CD4-positive, alpha-beta T cell treated with Interleukin-4 for 4 hours (primary cell): Measurements from ENCODE around the gene OR52E8.
A peak's percentile ranks its signal among the peaks of the same experiment; 100 is the strongest.

Source experiments
- DNase-seq: peaks from one replicate; pipeline ENCODE4 v3.0.0-alpha.2; 2020

Gene OR52E8

DNA sequence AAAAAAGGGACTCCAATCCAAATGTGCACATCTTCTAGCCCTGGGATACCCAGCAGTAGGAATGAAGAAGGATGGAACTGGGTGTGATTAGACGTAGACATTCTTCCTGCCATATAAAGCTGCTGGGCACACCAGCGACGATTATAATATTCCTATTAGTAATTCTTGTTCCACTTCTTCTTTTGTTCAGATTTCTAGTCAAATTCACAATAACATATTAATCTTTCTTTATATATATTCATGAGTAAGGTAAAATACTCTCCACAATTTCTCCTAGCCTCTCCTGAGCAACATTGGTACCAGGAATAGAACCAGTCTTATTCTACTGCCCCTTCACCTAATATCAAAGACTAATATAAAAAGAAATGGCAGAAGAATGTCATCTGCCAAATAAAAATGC, at the start of gene OR52E8:
OR52E8 (minus strand) TSS at position 101 of the 400 bp plus-strand sequence; CDS start at position 101, 0 bp downstream.
- no peak for DNase-seq

DNA sequence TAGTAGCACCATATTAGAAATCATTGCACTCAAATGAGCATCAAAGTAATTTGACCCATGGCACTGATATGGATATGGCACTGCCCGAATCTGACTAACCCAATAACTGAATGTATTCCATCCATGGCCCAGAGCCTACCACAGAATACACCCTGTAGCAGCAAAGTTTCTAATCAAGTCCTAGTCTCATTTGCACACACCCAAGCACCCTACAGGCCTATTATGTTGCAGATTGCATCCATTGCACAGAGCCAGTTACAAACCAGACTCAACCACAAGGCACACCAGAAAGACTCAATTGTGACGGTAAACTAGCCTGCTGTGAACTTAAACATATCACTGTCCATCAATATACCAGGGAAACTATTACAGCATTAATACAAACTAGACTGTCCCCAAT, 42.0 kb upstream of the OR52E8 start:
- DNase-seq = no peak

DNA sequence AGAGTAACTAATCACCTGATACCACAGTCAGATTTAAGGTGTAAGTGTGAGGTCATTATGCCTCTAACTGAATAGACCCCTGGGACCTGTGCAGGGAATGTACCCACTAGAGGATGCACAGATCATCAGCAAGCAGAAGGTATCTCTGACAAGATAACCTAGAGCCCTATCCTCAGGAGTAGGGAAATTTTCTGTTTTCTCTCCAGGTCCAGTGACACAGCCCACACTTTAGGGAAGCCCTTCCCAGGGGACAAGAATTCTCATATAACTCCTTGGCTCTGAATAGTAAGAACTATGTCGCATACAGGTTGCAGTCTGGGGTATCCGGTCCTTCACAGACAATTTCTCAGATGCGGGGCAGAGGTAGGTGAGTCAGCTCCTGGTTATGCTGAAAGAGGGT, 35.4 kb upstream of the OR52E8 start, which contains the start of gene OR52E5:
OR52E5 (plus strand) TSS at position 301 of the 400 bp plus-strand sequence. CDS start 7,569 bp downstream, outside the sequence.
- no peak for DNase-seq

DNA sequence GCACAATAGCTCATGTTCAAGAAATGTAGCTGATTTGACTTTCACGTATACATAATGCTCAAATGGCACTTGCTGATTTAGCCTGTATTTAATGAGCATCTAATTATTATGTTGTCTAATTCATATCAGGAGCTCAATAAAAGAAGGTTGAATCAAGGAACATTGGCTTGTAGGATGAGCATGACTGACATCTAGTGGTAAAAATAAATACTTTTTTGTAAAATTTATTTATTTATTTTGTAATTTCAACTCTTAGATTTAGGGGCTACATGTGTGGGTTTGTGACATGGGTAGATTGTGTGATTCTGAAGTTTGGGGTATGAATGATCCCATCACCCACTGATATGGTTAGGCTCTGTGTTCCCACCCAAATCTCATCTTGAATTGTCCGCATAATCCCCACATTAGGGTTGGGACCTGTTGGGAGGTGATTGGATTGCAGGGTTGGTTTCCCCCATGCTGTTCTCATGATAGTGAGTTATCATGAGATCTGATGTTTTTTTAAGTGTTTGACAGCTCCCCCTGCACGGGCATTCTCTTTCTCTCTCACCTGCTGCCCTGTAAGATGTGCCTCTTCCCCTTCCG, 33.8 kb upstream of the OR52E8 start:
- no peak for DNase-seq

DNA sequence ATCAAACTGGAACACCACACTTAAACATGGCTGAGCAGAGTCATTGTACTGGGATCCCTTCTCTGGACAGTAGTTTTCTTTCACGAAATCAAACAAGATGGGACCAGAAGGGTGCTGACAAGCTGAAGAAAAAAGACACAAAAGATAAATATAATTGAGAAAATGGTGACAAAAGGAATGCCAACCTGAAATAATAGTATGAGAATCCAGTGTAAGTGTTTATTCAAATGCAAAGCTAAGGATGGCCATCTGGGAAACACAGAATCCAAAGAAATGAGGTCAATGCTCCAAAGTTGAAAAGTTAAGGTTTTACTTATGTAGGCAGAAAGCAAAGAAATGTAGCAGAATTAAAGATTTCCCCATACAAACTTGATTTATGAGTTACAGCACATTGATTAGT, 30.2 kb upstream of the OR52E8 start:
- no peak for DNase-seq

DNA sequence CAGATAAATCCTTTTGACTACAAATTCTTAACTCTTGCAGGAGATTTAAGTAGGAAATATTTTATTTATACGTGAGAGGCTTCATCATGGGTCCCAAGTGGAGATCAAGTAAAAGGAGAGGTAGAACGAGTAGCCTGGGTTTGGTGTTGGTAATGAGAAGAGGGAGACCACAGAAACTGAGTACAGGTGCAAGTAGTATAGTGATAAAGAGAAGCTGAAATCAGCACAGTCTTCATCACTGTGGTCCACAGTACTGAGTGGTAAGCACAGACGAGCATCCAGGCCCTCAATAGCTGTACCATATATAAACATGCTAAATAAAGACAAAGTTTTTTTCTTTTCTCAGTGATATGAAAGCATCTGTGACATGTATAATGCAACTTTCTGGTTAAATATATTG, 29.7 kb upstream of the OR52E8 start:
- no peak for DNase-seq

GRCh38 chr11:5881756-5882155, 24.3 kb upstream of the OR52E8 start:
- DNase-seq = no peak

- no peak for DNase-seq
Observed at GRCh38 chr11:5880329-5880728, 22.8 kb upstream of the OR52E8 start, which contains the start of gene OR52E4. Gene OR52E4 (plus strand): TSS chr11:5880629. CDS start chr11:5884293, 3,664 bp downstream.

- no peak for DNase-seq
Observed at GRCh38 chr11:5878564-5878963, 21.1 kb upstream of the OR52E8 start.

GRCh38 chr11:5865826-5866225, 8.3 kb upstream of the OR52E8 start:
- no peak for DNase-seq

GRCh38 chr11:5851002-5851401, 6.5 kb downstream of the OR52E8 start:
- no peak for DNase-seq

DNA sequence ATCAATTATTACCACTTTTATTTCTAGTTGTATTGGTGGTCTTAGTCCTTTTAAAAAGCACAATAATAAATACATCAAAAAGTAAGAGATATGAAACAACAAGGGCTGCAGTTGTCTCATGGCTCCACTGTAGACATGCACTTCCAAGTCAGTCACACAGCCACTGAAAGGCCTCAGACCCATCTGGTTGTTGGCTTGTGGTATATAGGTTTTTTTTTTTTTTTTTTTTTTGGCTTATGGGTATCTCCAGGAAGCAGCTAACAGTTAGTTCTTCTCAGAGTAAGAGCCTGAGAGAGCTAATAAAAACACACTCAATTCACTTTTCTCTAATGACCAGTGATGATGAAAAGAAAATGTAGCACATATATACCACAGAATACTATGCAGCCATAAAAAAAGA, 9.8 kb downstream of the OR52E8 start:
- DNase-seq = no peak

GRCh38 chr11:5846701-5847100, 10.8 kb downstream of the OR52E8 start:
- no peak for DNase-seq

GRCh38 chr11:5841797-5842196, 15.7 kb downstream of the OR52E8 start, which contains the start of gene OR52E6:
Gene OR52E6 (minus strand): TSS chr11:5841897. CDS start chr11:5841897, 0 bp downstream.
- DNase-seq = no peak

- DNase-seq = no peak
Observed at GRCh38 chr11:5837695-5838094, 19.8 kb downstream of the OR52E8 start.

DNA sequence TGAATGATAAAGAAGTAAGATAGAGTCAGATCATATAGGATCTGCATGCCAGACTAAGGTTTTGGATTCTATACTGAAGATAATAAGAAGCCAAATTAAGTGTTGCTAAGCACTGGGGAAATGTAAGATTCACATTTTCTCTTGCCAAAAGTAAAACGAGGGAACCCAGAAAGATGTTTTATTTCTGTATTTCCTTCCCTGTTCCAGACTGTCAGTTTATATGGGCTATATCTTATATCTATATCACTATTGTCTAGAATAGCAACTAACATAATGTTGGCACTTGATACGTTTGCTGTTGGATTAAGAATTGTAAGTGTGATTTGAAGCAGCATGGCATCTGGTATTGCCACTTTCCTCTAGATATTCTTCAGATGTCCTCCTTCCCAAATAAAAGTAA, 24.0 kb downstream of the OR52E8 start:
- DNase-seq = no peak

- DNase-seq = no peak
Observed at GRCh38 chr11:5831196-5831829, 26.2 kb downstream of the OR52E8 start.

GRCh38 chr11:5818245-5818886, 39.1 kb downstream of the OR52E8 start:
- DNase-seq = no peak

- DNase-seq = no peak
Observed at GRCh38 chr11:5815534-5815933, 42.0 kb downstream of the OR52E8 start.

DNA sequence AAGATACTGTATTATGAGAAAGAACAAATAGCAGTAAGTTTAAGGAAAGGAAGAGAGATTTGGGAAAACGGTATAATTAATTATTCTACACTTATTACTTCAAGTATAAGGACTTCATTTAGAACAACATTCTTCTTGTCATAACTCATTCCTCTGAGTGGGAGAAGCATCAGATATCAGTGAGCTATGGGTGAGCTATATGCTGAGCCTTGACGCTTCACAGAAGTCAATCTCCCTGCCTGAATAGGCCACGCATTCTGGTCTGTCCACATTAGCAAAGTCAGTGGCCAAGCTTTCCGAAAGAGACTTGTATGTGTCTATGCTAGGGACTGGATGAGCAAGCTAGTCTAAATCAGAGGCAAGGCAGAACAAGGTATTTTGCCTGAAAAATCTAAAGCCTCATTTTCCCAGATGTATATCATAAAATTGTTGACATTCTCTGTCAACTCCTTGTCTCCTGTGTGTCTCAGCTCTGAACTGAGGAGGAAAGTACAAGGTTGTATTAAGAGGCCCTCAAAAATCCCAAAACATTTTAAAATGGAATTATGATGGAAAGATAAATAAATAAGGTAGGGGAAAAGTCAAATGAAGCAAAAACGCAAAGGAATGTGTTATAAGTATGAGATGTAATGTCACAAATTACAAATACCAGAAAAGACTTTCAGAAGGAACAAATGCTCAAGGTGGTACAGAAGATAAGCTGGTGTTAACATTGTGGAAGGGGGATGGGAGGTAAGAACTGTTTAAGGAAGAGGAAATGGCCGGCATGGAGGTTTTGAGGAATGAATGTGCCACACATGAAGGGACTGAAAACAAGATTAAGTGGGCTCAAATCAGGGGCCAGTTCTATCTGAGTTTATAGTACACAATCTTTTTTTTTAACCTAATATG, 47.3 kb downstream of the OR52E8 start:
- no peak for DNase-seq

DNA sequence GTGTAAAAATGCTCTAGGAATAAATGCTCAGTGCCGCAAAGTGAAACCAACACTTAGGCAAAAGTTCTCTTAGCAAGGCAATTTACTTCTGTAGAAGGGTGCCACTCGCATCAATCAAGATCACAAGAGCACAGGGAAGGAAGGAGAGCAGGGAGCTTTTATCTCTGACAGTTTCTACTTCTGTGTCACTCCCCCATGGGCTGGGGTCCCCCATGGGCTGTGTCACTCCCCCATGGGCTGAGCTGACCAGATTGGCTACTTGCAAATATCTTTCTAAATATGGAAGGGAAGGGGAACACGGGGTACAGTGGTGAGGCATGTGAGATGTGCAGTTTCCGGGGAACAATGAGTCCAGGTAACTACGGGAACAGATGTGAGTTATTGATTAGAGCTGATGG, 48.4 kb downstream of the OR52E8 start:
- DNase-seq = no peak

DNA sequence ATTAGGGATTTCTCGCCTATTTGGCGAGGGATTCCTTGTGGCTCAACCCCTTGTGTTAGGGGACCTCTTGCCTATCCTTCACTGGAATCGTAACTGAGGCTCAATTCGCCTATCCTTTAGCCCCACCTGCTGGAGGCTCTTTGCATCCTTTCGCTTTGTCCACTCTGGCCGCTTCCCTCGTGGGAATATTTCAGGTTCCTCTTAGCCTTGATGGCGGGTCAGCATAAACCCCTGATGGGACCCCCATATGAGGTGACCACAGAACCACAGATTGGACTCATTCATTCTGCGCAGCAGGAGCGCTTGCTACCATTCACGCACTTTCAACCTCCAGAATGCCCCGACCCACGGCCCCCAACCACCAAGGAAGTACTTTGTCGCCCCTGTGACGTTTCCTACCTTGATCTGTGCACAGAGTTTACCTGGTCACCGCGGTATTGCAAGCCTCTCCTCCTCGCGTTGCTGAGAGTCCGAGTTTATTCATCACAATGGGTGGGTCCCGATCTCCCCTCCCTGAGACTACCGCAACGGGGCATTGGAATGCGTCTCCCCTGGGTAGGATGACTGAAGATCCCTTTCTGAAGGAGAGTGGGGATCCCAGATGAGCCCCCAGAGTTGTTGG, 48.9 kb downstream of the OR52E8 start, which contains the start of gene OR52N2:
OR52N2 (plus strand) TSS at position 425 of the 622 bp plus-strand sequence. CDS start 11,412 bp downstream, outside the sequence.
- peak; percentile 68 for DNase-seq
